Fibroblast of skin of right quadriceps (primary cell): ENCODE measurements around the gene PALM.

Experiments
- DNase-seq: peaks from one replicate; pipeline ENCODE4 v3.0.0-alpha.2; 2013

PALM gene

GRCh38 chr19:782878-783668 is 74.3 kb downstream of the PALM start:
- no peak for DNase-seq

- no peak for DNase-seq
Observed at GRCh38 chr19:784541-784940, 75.8 kb downstream of the PALM start.

- DNase-seq, result no peak
Observed at GRCh38 chr19:787536-787935, 78.8 kb downstream of the PALM start.

- no peak for DNase-seq
Observed at GRCh38 chr19:788686-788982, 79.9 kb downstream of the PALM start.

- DNase-seq, result peak; percentile 27
Observed at GRCh38 chr19:788983-789700, 80.4 kb downstream of the PALM start.

- DNase-seq, result no peak
Observed at GRCh38 chr19:789701-790060, 80.9 kb downstream of the PALM start.

- no peak for DNase-seq
Observed at GRCh38 chr19:791007-791566, 82.4 kb downstream of the PALM start.

GRCh38 chr19:791567-792305 is 83.0 kb downstream of the PALM start:
- DNase-seq, result no peak

GRCh38 chr19:792306-792885 is 83.7 kb downstream of the PALM start:
- DNase-seq, result no peak

- no peak for DNase-seq
Observed at GRCh38 chr19:793806-794205, 85.1 kb downstream of the PALM start.

GRCh38 chr19:795073-795611 is 86.4 kb downstream of the PALM start:
- no peak for DNase-seq

- DNase-seq, result no peak
Observed at GRCh38 chr19:795691-796581, 87.2 kb downstream of the PALM start.

- peak; percentile 100 for DNase-seq
Observed at GRCh38 chr19:796692-797527, 88.2 kb downstream of the PALM start, which contains the start of gene PTBP1. PTBP1 (plus strand) TSS chr19:797452; CDS start chr19:797498, 46 bp downstream.
